AG09319 (cell line): Measurements from ENCODE around the gene RNFT2.
A peak's percentile ranks its signal among the peaks of the same experiment; 100 is the strongest.

Experiments used
- DNase-seq: peaks from one replicate; pipeline ENCODE4 v3.0.0-alpha.2; 2010; ENCODE audit warnings: low read depth; ENCODE audit errors: extremely low read depth
- TF ChIP-seq, protein P1 (sequence below): IDR thresholded peaks from 2 replicates; pipeline ENCODE4 v1.5.1; 2011; ENCODE audit warnings: low read depth, mild to moderate bottlenecking, inconsistent platforms, low read length, moderate library complexity

The RNFT2 gene

DNA sequence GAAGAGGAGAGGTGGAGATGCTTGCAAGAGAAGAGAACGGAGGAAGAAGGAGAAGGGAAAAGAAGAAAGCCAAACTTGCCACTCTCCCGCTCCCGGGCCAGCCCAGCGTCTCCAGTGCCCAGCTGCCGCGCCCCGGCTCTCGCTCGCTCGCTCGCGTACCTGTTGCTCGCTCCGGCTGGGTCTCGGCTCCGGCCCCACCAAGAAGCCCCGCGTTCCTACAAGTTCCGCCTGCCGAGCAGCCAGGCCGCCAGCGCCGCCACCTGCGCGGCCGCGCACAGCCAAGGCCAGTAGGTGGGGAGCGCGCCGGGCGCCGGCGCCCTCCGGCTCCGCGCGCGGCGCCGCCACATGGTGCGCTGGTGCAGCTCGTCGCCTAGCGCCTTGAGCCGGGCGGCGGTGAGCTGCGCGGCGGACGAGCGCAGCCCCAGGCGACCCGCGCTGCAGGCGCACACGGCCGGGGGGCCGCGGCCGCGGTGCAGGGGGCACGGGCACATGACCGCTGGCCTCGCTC lies 142.8 kb downstream of the RNFT2 start:
- TF ChIP-seq, protein P1, sequence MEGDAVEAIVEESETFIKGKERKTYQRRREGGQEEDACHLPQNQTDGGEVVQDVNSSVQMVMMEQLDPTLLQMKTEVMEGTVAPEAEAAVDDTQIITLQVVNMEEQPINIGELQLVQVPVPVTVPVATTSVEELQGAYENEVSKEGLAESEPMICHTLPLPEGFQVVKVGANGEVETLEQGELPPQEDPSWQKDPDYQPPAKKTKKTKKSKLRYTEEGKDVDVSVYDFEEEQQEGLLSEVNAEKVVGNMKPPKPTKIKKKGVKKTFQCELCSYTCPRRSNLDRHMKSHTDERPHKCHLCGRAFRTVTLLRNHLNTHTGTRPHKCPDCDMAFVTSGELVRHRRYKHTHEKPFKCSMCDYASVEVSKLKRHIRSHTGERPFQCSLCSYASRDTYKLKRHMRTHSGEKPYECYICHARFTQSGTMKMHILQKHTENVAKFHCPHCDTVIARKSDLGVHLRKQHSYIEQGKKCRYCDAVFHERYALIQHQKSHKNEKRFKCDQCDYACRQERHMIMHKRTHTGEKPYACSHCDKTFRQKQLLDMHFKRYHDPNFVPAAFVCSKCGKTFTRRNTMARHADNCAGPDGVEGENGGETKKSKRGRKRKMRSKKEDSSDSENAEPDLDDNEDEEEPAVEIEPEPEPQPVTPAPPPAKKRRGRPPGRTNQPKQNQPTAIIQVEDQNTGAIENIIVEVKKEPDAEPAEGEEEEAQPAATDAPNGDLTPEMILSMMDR = no peak
- no peak for DNase-seq

DNA sequence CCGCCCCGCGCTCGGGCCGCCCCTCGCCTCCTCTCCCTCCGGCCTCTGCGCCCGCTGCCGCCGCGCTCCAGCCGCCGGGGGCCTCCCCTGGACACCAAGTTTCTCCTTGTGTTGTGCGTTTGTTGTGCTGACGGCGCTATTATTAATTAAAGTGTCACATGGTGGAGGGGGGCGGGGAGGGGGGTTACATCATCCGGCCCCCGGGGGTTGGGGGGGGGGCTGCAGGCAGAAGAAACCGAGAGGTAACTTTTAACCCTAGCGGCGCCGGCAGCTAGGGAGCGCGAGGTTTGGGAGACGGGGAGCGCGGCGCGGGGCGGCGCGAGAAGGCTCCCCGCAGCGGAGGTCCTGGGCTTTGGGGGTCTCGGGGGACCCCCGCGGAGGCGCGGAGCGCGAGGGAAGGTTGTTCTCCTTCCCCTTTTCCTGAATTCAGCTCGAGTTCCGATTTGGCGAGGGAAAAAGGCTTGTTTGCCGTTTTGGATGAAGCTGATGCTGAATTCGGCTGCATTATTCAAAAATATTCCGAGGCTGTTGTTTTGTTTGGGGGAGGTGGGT lies 143.3 kb downstream of the RNFT2 start, which contains the start of gene HRK:
Gene HRK, minus strand, starts transcription at position 117 of the 552 bp plus-strand sequence. CDS start 134 bp downstream, outside the sequence.
- DNase-seq = no peak
- TF ChIP-seq, protein P1 = no peak

DNA sequence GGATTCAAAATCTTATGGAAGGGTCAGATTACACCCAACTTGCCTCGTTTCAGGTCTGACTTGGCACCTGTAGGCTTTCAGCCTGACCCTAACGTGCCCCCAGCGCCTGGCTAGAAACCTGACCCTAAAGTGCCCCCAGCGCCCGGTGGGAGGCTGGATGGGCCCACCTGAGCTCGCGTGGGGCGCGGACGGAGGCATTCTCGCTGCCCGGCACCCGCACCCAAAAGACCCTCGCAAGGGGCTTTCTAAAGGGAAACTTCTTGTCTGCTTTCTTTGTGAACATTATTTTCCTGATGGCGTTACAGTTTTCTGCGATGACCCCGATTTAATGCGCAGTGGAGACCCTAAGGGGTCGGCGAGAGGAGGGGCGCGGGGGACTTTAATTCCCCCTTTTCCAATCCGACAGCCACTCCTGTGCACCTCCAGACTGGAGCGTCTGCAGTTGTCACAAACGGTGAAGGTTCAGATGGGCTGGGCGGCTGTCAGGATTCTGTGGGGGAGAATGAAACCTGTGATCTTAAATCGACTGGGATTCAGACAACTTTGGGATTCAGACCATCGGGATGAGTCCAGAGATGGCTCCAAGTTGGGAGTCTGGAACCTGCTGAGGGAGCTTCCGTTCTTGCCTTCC lies 143.9 kb downstream of the RNFT2 start:
- DNase-seq = no peak
- TF ChIP-seq, protein P1 = no peak

DNA sequence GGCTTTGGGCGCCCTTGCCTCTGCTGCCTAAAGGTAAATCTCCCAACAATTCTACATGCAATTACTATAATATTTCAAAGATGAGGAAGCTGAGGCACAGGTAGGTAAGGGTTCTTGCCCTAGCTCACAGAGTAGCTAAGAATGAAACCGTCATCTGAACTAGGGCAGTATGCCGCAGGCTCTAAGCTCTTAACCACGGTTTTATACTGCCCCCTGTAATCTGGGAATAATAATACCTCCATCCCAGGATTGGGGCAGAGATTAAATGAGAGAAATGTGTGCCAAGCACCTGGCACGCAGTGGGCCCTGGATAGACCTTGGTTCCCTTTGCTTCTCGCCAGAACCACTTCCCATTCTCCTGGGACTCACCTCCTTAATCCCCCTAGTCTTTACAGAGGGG lies 144.6 kb downstream of the RNFT2 start:
- TF ChIP-seq, protein P1 = peak; percentile 26
- no peak for DNase-seq

DNA sequence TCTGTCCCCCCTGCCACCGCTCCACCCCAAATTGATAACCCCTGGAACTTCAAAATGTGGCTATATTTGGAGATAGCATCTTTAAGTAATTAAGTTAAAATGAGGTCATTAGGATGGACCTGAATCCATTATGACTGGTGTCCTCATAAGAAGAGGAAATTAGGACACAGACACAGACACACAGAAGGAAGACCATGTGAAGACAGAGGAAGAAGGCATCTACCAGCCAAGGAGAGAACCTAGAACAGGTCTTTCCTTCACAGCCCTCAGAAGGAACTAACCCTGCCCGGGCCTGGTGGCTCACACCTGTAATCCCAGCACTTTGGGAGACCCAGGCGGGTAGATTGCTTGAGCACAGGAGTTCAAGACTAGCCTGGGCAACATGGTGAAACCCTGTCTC lies 146.8 kb downstream of the RNFT2 start:
- DNase-seq = no peak
- TF ChIP-seq, protein P1 = no peak

DNA sequence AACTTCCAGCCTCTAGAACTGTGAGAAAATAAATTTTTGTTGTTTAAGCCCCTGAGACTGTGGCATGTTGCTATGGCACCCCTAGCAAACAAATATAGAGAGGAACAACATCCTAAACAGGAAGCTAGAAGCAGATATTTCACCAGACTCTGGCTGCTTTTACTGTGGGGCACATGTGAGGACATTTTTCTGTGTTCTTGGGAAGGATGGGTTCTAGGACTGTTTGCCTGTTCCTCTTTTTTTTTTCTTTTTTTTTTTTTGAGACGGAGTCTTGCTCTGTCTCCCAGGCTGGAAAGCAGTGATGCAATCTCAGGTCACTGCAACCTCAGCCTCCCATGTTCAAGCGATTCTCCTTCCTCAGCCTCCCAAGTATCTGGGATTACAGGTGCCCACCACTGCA lies 147.4 kb downstream of the RNFT2 start:
- TF ChIP-seq, protein P1 = no peak
- DNase-seq = no peak

DNA sequence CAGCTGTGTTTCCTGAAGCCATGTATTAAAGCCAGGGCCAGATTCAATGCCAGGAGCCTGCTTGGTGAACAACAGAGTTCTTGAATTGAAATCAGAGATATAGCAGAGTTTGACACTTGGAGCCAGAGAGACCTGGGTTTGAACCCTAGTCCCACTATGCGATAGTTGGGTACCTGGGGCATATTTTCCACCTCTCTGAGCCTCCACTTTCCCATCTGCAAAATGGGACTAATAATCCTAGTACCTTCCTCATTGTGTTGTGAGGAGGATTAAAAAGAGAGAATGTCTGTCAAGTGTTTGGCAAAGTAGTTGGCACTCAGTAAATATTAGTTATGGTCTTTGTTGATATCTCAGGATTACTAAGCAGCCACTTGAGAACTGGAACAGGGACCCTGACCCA lies 149.1 kb downstream of the RNFT2 start:
- TF ChIP-seq, protein P1 = no peak
- DNase-seq = no peak
